ENCODE results near the gene BEND3. TPM values are rescaled to one million over a fixed set of nuclear protein-coding genes. Genes with fewer than 3 reads are reported as not detected.

BEND3 gene
- total RNA-seq, 1 donor, result 3.5 TPM

DNA sequence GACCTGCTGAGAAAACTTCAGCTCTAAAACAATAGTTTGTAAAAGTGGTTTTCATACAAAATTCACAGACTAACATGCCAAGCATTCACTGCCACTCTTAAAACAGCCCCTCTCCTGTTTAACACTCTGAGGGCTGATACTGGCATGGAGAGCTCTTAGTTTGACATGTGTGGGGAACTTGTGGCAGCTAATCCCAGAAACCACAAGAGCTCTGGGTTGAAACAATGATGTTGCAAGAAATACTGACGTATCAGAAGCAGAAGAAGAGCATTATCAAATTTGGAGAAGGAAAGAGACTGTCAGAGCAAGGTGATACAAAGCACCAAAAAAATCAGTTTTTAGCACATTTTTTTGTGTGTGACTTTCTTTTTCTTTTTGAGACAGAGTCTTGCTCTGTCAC, 5.1 kb downstream of the BEND3 start:
- no peak overlapping the region for H3K4me3 ChIP-seq (ENCODE audit: low read depth, low read length)
- TF ChIP-seq, protein P1, sequence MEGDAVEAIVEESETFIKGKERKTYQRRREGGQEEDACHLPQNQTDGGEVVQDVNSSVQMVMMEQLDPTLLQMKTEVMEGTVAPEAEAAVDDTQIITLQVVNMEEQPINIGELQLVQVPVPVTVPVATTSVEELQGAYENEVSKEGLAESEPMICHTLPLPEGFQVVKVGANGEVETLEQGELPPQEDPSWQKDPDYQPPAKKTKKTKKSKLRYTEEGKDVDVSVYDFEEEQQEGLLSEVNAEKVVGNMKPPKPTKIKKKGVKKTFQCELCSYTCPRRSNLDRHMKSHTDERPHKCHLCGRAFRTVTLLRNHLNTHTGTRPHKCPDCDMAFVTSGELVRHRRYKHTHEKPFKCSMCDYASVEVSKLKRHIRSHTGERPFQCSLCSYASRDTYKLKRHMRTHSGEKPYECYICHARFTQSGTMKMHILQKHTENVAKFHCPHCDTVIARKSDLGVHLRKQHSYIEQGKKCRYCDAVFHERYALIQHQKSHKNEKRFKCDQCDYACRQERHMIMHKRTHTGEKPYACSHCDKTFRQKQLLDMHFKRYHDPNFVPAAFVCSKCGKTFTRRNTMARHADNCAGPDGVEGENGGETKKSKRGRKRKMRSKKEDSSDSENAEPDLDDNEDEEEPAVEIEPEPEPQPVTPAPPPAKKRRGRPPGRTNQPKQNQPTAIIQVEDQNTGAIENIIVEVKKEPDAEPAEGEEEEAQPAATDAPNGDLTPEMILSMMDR (IDR thresholded peaks at IDR 0.05; ENCODE audit: insufficient read depth, low read depth, low read length), result no peak
- DNase-seq (ENCODE audit: low read depth), result peak; percentile 63

DNA sequence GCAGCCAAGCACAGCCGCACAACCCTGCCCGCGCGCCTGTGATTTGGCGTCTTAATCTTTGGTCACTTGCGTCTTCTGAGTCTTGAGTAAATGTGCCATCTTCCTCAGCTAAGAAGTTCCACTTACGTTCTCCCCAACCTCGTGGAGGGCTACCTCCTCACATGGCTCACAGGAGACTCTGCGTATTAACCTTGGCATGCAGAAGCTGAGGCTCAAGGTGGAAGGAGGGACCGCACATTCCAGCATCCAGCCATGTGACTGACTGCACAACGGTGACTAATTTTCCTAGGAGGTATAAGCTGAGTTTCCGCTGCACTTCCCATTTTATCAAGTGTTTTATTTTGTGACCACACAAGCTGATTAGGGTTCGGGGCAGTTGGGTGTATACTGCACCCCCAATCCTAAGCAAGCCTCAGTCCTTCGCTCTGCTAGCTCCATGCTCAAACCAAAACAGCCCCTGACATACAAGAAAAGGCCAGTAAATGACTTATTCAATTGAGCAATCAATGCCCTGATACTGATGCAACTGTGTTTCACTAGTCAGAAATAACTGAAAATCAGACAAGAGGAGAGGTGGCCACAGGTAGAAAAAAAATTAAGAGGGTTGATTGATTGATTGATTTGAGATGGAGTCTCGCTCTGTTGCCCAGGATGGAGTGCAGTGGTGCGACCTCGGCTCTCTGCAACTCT, 7.0 kb downstream of the BEND3 start:
- no peak for DNase-seq (ENCODE audit: low read depth)
- TF ChIP-seq, protein P1 (IDR thresholded peaks at IDR 0.05; ENCODE audit: insufficient read depth, low read depth, low read length), result no peak
- no peak overlapping the region for H3K4me3 ChIP-seq (ENCODE audit: low read depth, low read length)

DNA sequence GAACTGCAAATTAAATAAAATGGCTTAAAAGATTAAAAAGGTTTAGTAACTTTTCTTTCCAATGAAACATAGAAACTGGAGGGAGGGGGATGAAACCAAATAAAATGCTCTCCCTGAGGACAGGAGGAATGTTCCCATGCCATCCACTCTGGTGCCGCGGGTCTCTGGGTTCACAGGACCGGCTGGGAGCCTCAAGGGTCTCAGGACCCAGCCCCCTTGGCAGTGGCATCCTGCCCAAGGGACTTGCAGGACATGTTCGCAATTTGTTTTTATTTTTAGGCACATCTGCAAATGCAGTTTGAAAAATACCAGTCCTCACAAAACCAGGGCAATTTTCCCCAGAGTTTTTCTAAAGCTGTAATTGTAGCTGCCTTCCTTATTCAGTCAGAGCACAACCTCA, 7.5 kb downstream of the BEND3 start:
- H3K4me3 ChIP-seq (ENCODE audit: low read depth, low read length), result no peak overlapping the region
- TF ChIP-seq, protein P1 (IDR thresholded peaks at IDR 0.05; ENCODE audit: insufficient read depth, low read depth, low read length), result no peak
- no peak for DNase-seq (ENCODE audit: low read depth)

DNA sequence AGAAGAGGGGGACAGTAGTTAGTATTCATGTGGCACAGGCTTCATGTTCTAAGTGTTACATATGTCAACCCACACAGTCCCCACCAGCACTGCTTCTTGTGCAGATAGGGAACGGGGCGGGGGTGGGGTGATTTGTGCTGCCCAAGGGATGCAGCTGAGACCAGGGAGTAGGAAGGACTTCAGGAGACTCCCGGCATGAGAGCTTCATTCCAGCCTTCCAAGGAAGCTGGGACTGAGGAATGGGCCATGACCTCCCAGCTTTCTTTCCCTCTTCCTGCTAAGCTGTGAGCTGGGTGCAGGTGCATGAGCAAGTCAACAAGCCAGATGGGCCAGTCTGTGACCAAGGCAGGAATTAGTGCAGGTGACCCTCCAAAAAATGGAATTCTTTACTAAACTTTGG, 9.2 kb downstream of the BEND3 start:
- no peak overlapping the region for H3K4me3 ChIP-seq (ENCODE audit: low read depth, low read length)
- DNase-seq (ENCODE audit: low read depth), result no peak
- TF ChIP-seq, protein P1 (IDR thresholded peaks at IDR 0.05; ENCODE audit: insufficient read depth, low read depth, low read length), result no peak

DNA sequence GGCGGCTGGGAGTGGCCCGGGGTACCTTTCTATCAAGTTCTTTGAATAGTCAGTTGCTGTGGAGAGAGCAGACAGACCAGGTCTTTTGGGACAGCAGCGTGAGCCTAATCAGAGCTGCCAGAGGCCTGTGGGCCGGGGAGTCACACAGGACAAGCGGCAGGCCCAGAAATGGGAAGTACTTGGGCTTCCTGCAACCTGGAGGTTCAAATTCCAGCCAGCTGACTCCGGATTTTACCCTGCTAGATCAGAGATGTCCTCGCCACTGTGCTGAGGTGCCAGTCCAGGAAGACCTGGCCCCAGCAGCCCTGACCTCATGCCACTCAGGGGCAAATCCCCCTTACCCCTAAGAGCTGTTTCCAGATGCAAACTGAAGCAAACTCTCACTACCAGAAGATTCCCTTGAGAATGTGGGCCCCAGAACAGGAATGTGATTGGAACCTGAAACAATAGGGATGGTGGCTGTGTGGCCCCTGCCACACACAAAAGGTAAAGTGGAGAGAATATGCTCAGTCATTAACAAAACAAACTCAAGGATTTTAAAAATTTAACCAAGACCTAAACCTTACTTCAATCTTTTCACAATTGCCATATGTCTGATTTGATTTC, 9.7 kb downstream of the BEND3 start:
- no peak overlapping the region for H3K4me3 ChIP-seq (ENCODE audit: low read depth, low read length)
- TF ChIP-seq, protein P1 (IDR thresholded peaks at IDR 0.05; ENCODE audit: insufficient read depth, low read depth, low read length), result no peak
- no peak for DNase-seq (ENCODE audit: low read depth)

DNA sequence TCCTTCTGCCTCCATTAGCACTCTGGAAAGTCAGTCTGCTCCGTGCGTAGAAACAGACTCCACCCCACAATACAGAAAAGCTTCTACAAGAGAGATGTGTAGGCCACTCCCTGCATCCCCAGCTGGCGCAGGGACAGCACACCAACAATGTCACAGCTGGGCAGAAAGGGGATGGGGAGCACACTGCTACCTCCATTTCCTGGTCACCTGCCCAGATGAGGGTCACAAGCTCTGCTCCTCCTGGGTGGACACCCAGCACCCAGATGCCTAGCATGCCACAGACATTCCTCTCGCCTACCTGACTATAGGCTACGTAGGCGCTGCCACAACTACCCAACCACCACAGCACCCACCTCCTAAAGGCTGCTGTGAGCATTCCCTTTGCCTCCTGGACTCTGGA, 12.2 kb downstream of the BEND3 start:
- TF ChIP-seq, protein P1 (IDR thresholded peaks at IDR 0.05; ENCODE audit: insufficient read depth, low read depth, low read length), result no peak
- H3K4me3 ChIP-seq (ENCODE audit: low read depth, low read length), result no peak overlapping the region
- DNase-seq (ENCODE audit: low read depth), result no peak
